HL-60 (cell line): Measurements from ENCODE around the gene ORC4.

Source experiments
- DNase-seq, 2 experiments: peaks; one replicate each; pipeline ENCODE4 v3.0.0-alpha.2; 2010 to 2020; ENCODE audit warnings: low read depth in 1 of 2, low spot score in 1 of 2
- H3K27ac ChIP-seq: fragments of 250-450 bp; sonication (Bioruptor Pico); replicated peaks from 2 replicates; pipeline ENCODE4 v1.5.1; 2020; ENCODE audit warnings: mild to moderate bottlenecking, moderate library complexity
- H3K27me3 ChIP-seq: fragments of 250-450 bp; sonication (Bioruptor Pico); 2 replicates; pipeline ENCODE4 v1.5.1; 2021; ENCODE audit warnings: mild to moderate bottlenecking, moderate library complexity; ENCODE audit not compliant: insufficient read depth, poor library complexity, severe bottlenecking
- H3K4me3 ChIP-seq: replicated peaks from 2 replicates; pipeline ENCODE4 v1.5.1; 2011; ENCODE audit warnings: mild to moderate bottlenecking, control low read depth, low read length; ENCODE audit not compliant: insufficient read depth
- CTCF ChIP-seq: IDR thresholded peaks from one replicate; pipeline ENCODE4 v1.5.1; 2011; ENCODE audit warnings: low read length, control low read depth, inconsistent platforms; ENCODE audit not compliant: insufficient read depth
- GABPA ChIP-seq: IDR thresholded peaks from 2 replicates; pipeline ENCODE4 v1.6.1; 2012; ENCODE audit warnings: low read depth
- POLR2AphosphoS5 ChIP-seq: IDR thresholded peaks from 2 replicates; pipeline ENCODE4 v1.6.1; 2012; ENCODE audit warnings: low read depth
- REST ChIP-seq: IDR thresholded peaks from 2 replicates; pipeline ENCODE4 v1.6.1; 2012; ENCODE audit warnings: low read depth; ENCODE audit not compliant: insufficient replicate concordance
- SPI1 ChIP-seq: IDR thresholded peaks from 2 replicates; pipeline ENCODE4 v1.6.1; 2012; ENCODE audit warnings: low read depth, mild to moderate bottlenecking, borderline replicate concordance

The ORC4 gene

GRCh38 chr2:147968571-147968970, 52.0 kb downstream of the ORC4 start:
- Histone ChIP-seq H3K27ac (no peak overlapping the region), H3K4me3 (no peak overlapping the region), H3K27me3 (no peaks in the 10 kb centered on the region)
- no peak for DNase-seq
- TF ChIP-seq CTCF (no peak), SPI1 (no peak), POLR2AphosphoS5 (no peak)

GRCh38 chr2:147952118-147952517, 68.4 kb downstream of the ORC4 start:
- H3K4me3 ChIP-seq, result no peak overlapping the region
- no peak for TF ChIP-seq CTCF
- TF ChIP-seq SPI1, result no peak
- no peak for TF ChIP-seq POLR2AphosphoS5
- TF ChIP-seq REST, result no peak
- no peak for TF ChIP-seq GABPA
- no peaks in the 10 kb centered on the region for H3K27me3 ChIP-seq
- no peak for DNase-seq
- no peak overlapping the region for H3K27ac ChIP-seq

- DNase-seq, result no peak
- no peak overlapping the region for H3K27ac ChIP-seq
Observed at GRCh38 chr2:147945660-147946059, 74.9 kb downstream of the ORC4 start.

More at GRCh38 chr2:147945660-147946059, 74.9 kb downstream of the ORC4 start:
- Histone ChIP-seq H3K4me3 (no peak overlapping the region), H3K27me3 (no peaks in the 10 kb centered on the region)
- peak; percentile 86 for TF ChIP-seq REST
- TF ChIP-seq CTCF, result no peak
